Measurements from ENCODE around the gene KCNJ10. TPM values are rescaled to one million over a fixed set of nuclear protein-coding genes. Genes with fewer than 3 reads are reported as not detected.
A peak's percentile ranks its signal among the peaks of the same experiment; 100 is the strongest.

KCNJ10 gene
- total and polyA plus RNA-seq, 2 experiments from 2014 or later = not detected

DNA sequence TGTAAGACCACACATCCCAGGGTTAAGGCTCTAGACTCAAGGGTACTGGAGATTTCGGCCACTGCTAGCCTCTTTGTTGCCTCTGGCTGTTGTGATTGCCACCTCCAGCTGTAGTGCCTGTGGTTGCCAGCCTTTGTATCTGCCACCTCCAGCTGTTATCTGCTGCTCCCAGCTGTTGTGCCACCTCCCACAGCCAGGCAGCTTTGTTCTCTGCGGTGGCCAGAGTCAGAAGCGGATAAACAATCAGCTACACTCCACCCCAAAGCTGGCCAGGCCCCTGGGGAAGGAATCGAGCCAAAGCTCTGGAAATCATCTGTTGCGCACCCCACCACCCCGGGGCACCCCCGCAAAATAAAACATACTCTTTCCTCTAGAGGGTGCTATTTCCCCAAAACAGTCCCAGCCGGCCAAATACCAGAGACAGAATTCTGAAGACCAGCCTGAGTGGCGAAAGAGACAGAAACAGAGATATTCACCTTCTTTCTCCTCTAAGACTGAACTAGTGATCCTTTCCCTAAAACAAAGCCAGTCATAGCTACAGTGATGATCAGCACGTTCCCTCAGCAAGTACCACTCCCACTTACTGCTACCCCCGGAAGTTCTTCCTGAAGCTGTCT, 23.4 kb downstream of the KCNJ10 start:
- H3K79me2 ChIP-seq = no peaks in the 10 kb centered on the region
- no peaks in the 10 kb centered on the region for H3K9me2 ChIP-seq (replicated peaks; ENCODE audit: insufficient read depth)
- H3K4me3 ChIP-seq = no peak overlapping the region
- no peaks in the 10 kb centered on the region for H3K36me3 ChIP-seq (replicated peaks; ENCODE audit: insufficient read depth, low read depth)
- peaks cover 9% of the 10 kb centered on the region for H3K27me3 ChIP-seq
- H3K9me3 ChIP-seq (ENCODE audit: low read depth) = no peaks in the 10 kb centered on the region
- no peak overlapping the region for H3K27ac ChIP-seq
- TF ChIP-seq, protein P1, sequence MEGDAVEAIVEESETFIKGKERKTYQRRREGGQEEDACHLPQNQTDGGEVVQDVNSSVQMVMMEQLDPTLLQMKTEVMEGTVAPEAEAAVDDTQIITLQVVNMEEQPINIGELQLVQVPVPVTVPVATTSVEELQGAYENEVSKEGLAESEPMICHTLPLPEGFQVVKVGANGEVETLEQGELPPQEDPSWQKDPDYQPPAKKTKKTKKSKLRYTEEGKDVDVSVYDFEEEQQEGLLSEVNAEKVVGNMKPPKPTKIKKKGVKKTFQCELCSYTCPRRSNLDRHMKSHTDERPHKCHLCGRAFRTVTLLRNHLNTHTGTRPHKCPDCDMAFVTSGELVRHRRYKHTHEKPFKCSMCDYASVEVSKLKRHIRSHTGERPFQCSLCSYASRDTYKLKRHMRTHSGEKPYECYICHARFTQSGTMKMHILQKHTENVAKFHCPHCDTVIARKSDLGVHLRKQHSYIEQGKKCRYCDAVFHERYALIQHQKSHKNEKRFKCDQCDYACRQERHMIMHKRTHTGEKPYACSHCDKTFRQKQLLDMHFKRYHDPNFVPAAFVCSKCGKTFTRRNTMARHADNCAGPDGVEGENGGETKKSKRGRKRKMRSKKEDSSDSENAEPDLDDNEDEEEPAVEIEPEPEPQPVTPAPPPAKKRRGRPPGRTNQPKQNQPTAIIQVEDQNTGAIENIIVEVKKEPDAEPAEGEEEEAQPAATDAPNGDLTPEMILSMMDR (IDR thresholded peaks at IDR 0.05; ENCODE audit: poor library complexity) = peak; percentile 74
- no peak for TF ChIP-seq EZH2 (IDR thresholded peaks at IDR 0.05; ENCODE audit: borderline replicate concordance)
- no peaks in the 10 kb centered on the region for H4K20me1 ChIP-seq (ENCODE audit: insufficient read depth, poor library complexity, severe bottlenecking)
- peaks cover 4% of the 10 kb centered on the region for H3K4me1 ChIP-seq (ENCODE audit: insufficient read depth)
- H3K4me2 ChIP-seq = peak overlapping the region; percentile 62
- peak; percentile 48 for DNase-seq (ENCODE audit: low spot score)
- WGBS (ENCODE audit: low lambda C conversion rate, missing lambda C conversion rate) = 10% methylated on average over 11 of the region's 11 CpGs
- H2AFZ ChIP-seq = no peak overlapping the region

DNA sequence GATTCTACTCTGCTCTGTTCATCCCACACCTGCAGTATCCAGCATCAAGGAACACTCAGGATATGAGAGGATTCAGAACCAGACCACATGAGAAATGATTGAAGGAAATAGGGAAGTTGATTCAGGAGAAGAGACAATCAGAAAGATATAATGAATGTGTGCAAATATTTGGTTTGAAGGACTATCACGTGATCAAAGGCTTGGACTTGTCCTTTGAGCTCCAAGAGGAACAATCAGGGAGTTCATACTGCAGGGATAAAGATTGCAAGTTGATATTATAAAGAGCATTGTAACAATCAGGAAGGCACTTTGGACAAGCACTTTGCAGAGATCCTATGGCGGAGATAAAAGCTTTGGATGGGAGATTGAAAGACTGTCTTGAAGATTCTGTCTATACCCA, 24.3 kb downstream of the KCNJ10 start:
- Histone ChIP-seq H3K79me2 (no peaks in the 10 kb centered on the region), H4K20me1 (ENCODE audit: insufficient read depth, poor library complexity, severe bottlenecking) (no peaks in the 10 kb centered on the region), H3K9me3 (ENCODE audit: low read depth) (no peaks in the 10 kb centered on the region), H3K4me2 (no peak overlapping the region), H3K9me2 (replicated peaks; ENCODE audit: insufficient read depth) (no peaks in the 10 kb centered on the region), H3K27me3 (peaks cover 8% of the 10 kb centered on the region), H3K27ac (no peak overlapping the region), H3K36me3 (replicated peaks; ENCODE audit: insufficient read depth, low read depth) (no peaks in the 10 kb centered on the region), H3K4me3 (no peak overlapping the region), H2AFZ (no peak overlapping the region), H3K4me1 (ENCODE audit: insufficient read depth) (peaks cover 4% of the 10 kb centered on the region)
- WGBS (ENCODE audit: low lambda C conversion rate, missing lambda C conversion rate) = 62% methylated on average over 2 of the region's 2 CpGs
- DNase-seq (ENCODE audit: low spot score) = no peak
- no peak for TF ChIP-seq EZH2phosphoT487 (IDR thresholded peaks at IDR 0.05; ENCODE audit: low read depth, severe bottlenecking, unreplicated experiment)
- TF ChIP-seq EZH2 (IDR thresholded peaks at IDR 0.05; ENCODE audit: borderline replicate concordance) = no peak
- TF ChIP-seq, protein P1 (IDR thresholded peaks at IDR 0.05; ENCODE audit: poor library complexity) = no peak

DNA sequence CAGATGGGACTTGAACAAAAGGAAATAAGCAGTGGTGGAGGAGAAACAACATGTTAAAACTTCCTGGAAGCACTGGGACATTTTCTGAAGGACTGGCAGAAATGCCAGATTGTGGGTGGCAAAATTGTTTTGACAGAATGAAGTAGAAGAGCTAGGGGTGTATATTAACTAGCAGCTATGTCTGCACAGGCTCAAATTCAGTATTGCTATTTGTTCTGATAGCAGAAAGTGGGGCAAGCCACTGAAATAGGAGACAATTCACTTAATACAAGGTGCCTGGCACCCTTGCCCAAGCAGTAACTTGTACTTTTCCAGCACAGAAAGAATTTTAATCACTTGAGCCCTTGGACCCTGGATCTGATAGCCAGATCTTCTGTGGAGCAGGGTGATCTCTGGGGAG, 26.4 kb downstream of the KCNJ10 start:
- no peak for DNase-seq (ENCODE audit: low spot score)
- Histone ChIP-seq H3K9me3 (ENCODE audit: low read depth) (no peaks in the 10 kb centered on the region), H2AFZ (no peak overlapping the region), H3K27ac (no peak overlapping the region), H3K79me2 (no peaks in the 10 kb centered on the region), H3K4me2 (no peak overlapping the region), H3K27me3 (no peaks in the 10 kb centered on the region), H3K9me2 (replicated peaks; ENCODE audit: insufficient read depth) (no peaks in the 10 kb centered on the region), H3K36me3 (replicated peaks; ENCODE audit: insufficient read depth, low read depth) (no peaks in the 10 kb centered on the region), H3K4me1 (ENCODE audit: insufficient read depth) (peaks cover 4% of the 10 kb centered on the region), H4K20me1 (ENCODE audit: insufficient read depth, poor library complexity, severe bottlenecking) (no peaks in the 10 kb centered on the region), H3K4me3 (no peak overlapping the region)
- TF ChIP-seq EZH2phosphoT487 (IDR thresholded peaks at IDR 0.05; ENCODE audit: low read depth, severe bottlenecking, unreplicated experiment) (no peak), EZH2 (IDR thresholded peaks at IDR 0.05; ENCODE audit: borderline replicate concordance) (no peak)
- TF ChIP-seq, protein P1 (IDR thresholded peaks at IDR 0.05; ENCODE audit: poor library complexity) = no peak

DNA sequence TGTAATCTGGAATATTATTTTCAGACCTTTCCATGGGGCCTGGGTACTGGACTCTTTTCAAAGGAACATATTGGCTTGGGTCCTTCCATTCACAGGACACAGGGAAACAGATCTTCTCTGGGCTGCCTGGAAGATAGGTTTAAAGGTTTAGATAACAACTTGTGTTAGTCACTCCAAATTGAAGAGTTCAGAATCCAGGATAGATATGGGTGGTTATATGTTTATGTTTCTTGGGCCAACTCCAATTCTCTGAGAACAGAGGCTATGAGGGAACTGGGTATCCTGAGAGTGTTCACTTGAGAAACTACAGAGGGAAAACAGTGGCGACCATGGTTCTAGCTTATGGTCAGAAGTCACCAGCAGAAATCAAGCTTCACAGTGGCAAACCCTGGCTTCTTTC, 29.5 kb downstream of the KCNJ10 start:
- Histone ChIP-seq H3K4me1 (ENCODE audit: insufficient read depth) (no peaks in the 10 kb centered on the region), H3K27ac (no peak overlapping the region), H3K9me2 (replicated peaks; ENCODE audit: insufficient read depth) (no peaks in the 10 kb centered on the region), H3K4me3 (no peak overlapping the region), H4K20me1 (ENCODE audit: insufficient read depth, poor library complexity, severe bottlenecking) (no peaks in the 10 kb centered on the region), H3K36me3 (replicated peaks; ENCODE audit: insufficient read depth, low read depth) (no peaks in the 10 kb centered on the region), H3K9me3 (ENCODE audit: low read depth) (no peaks in the 10 kb centered on the region), H3K79me2 (no peaks in the 10 kb centered on the region), H2AFZ (no peak overlapping the region), H3K4me2 (no peak overlapping the region), H3K27me3 (no peaks in the 10 kb centered on the region)
- no peak for TF ChIP-seq EZH2phosphoT487 (IDR thresholded peaks at IDR 0.05; ENCODE audit: low read depth, severe bottlenecking, unreplicated experiment)
- TF ChIP-seq EZH2 (IDR thresholded peaks at IDR 0.05; ENCODE audit: borderline replicate concordance) = no peak
- TF ChIP-seq, protein P1 (IDR thresholded peaks at IDR 0.05; ENCODE audit: poor library complexity) = no peak
- 70% methylated on average over 1 of the region's 1 CpG for WGBS (ENCODE audit: low lambda C conversion rate, missing lambda C conversion rate)
- no peak for DNase-seq (ENCODE audit: low spot score)
